Right renal cortex interstitium (tissue), 3 donors: ENCODE results near the gene CCDC12. TPM values are rescaled to one million over a fixed set of nuclear protein-coding genes. Genes with fewer than 3 reads are reported as not detected.

Experiments used
- DNase-seq, 3 donors: peaks; one replicate each; pipeline ENCODE4 v3.0.0-alpha.2; 2013; ENCODE audit warnings: low read depth in 3 of 3, low spot score in 2 of 3
- polyA plus RNA-seq, 3 donors: library from polyadenylated mRNA; unstranded; fragments of 120-200 nt; gene quantifications; one replicate each; pipeline ENCODE4 v1.2.1, GENCODE V29; 2013; ENCODE audit not compliant: insufficient read length in 3 of 3

Gene CCDC12
- polyA plus RNA-seq, 3 donors = 48.4 to 56.9 (median 55.7) TPM

GRCh38 chr3:46997453-46998091 is 21.0 kb upstream of the CCDC12 start:
- no peak for DNase-seq

DNA sequence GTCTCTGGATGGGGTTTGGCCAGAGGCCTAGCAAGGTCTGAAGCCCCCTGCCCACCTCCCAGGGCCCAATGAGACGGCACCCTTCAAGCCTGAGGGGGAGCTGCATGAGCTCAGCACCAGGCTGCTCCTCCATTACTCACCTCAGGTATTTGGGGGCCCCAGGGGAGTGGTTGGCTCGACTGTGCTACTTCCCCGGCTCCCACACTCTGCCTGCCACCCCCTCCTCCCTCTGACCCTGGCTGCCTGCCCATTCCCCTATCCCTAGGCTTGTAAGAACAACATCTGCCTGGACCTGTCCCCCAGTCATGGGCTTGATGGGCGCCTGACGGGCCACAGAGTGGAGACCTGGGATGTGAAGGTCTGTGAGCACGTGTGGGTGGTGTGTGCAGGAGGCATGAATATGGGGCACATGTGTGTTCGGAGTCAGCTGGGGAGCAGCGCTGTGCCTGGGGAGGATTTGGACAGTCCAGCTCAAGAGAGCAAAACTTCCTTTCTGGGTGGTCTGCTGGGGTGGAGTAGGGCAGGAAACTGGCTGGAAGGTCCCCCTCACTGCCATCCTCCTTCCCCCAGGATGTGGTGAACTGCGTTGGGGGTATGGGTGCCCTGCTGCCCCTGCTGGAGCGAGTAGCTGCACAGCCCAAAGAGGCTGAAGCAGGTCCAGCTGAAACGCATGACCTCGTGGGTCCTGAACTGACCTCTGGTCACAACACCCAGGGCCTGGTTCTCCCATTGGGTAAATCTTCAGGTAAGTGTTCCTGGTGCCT is 20.3 kb upstream of the CCDC12 start:
- no peak for DNase-seq

DNA sequence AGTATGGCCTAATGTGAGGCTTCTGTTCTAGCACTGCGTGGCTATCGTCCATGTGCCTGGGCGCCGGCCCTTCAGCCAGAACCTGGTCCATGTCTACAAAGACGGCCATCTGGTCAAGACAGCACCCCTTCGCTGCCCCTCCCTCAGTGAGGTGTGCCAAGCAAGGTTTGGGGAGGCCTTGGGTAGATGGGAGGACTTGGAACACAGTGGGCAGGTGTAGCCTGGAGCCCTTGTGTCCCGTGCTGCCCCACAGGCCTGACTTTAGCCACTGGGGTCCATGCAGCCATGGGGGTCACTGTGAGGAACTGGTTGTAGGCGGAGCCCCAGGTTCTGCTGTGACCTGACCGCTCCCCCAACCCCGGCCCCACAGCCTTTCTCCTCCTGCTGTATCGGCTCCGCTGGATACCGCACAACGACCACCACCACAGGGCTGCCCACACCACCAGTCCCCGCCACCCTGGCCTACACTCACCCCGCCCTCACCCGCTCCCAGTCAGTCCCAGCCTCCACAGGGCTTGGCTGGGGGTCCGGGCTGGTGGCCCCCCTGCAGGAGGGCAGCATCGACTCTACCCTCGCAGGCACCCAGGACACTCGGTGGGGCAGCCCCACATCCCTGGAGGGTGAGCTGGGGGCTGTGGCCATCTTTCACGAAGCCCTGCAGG is 19.5 kb upstream of the CCDC12 start:
- no peak for DNase-seq

DNA sequence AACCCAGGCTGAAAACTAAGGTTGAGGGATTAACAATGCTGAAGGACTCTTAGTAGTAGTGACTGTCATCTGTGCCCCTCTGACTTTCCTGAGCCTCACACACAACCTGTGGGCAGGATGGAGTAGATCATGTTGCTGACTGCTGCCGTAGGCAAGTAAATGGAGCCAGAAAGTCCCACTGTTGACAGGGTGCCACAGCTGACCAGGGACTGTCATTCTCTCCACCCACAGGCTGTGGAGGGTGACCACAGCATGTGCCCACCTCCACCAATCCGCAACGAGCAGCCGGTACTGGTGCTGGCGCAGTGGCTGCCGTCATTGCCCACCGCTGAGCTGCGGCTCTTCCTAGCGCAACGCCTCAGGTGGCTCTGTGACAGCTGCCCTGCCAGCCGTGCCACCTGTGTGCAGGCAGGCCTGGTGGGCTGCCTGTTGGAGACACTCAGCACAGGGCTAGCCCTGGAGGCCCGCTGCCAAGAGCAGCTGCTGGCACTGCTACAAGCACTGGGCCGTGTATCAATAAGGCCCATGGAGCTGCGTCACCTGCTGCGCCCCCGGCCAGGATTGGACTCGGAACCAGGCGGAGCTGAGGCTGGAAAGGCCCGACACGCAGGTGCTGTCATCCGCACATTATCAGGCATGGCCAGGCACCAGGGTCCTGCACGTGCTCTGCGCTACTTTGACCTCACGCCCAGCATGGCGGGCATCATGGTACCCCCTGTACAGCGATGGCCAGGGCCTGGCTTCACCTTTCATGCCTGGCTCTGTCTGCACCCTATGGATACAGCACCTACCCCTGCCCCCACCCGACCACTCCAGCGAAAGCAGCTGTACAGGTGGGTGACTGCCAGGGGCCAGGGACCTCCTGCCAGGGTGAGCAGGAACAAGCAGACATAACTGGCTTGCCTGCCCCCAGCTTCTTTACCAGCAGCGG is 18.5 kb upstream of the CCDC12 start:
- no peak for DNase-seq

GRCh38 chr3:46993986-46994385 is 17.4 kb upstream of the CCDC12 start:
- no peak for DNase-seq

- no peak for DNase-seq
Observed at GRCh38 chr3:46993292-46993691, 16.7 kb upstream of the CCDC12 start.

DNA sequence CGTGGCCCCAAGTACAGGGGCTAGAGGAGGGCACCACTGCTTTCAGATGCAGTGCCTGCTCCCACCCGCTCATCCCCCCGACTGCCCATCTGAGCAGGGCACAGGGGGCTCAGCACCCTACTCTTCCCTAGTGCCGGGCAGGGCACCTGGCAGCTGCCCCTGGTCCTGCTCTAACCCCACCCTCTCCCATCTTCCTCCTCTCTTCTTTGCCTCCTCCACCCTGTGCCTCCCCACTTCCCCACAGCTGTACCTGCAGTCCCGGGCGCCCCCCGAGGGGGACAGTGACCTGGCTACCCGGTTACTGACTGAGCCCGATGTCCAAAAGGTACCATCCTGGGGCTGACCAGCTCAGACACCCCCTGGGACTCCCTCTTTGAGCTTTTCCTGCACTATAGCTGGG is 15.7 kb upstream of the CCDC12 start:
- no peak for DNase-seq

DNA sequence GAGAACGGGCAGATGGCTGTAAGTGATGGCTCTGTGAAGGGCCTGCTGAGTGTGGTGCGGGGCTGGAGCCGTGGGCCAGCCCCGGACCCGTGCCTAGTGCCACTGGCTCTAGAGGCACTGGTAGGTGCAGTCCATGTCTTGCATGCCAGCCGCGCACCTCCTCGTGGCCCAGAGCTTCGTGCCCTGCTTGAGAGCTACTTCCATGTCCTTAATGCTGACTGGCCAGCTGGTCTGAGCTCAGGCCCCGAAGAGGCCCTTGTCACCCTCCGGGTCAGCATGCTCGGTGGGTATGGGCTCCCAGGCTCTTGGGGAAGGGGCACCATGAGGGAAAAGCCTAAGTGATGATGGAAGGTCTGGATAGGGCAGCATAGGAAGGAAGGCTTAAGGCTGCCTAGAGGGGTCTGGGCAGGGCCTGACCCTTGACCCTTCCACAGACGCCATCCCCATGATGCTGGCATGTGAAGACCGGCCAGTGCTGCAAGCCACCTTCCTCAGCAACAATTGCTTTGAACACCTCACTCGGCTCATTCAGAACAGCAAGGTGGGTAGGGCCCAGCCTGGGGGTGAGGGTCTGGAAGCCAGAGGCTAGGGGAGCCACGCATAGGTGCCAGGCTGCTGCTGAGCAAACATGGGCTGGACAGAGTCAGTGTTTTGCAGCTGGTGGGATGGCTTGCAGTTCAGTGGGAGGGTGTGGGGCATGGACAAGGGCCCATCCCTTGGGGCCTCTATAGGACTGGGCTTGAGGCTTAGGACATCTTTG is 15.0 kb upstream of the CCDC12 start:
- no peak for DNase-seq

- DNase-seq = no peak
Observed at GRCh38 chr3:46990573-46991374, 14.2 kb upstream of the CCDC12 start.

DNA sequence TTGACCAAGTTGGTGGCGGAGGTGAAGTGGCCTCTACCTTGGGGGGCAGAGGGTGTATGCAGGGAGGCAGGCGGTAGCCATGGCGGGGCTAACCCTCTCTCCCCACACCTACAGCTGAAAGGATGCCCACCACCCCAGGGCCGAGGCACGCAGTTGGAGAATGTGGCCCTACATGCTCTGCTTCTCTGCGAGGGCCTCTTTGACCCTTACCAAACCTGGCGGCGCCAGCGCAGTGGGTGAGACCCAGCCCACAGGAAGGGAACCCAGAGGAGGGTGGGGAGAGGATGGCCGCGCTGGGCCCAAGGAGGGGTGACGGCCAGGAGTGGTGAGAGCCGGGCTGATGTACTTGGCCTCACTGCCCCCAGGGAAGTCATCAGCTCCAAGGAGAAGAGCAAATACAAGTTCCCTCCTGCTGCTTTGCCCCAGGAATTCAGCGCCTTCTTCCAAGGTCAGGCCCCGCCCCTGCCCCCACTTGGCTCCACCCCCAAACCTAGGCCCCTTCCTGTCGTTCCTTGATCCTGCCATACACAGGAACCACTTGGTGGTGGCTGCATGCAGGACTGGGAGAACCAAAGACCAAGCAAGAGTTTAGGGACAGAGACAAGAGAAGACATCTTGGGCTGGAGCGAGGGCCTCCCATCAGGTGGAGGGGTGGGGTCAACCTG is 12.7 kb upstream of the CCDC12 start:
- no peak for DNase-seq

- DNase-seq = no peak
Observed at GRCh38 chr3:46988616-46989015, 12.1 kb upstream of the CCDC12 start.

GRCh38 chr3:46987743-46988401 is 11.3 kb upstream of the CCDC12 start:
- no peak for DNase-seq

DNA sequence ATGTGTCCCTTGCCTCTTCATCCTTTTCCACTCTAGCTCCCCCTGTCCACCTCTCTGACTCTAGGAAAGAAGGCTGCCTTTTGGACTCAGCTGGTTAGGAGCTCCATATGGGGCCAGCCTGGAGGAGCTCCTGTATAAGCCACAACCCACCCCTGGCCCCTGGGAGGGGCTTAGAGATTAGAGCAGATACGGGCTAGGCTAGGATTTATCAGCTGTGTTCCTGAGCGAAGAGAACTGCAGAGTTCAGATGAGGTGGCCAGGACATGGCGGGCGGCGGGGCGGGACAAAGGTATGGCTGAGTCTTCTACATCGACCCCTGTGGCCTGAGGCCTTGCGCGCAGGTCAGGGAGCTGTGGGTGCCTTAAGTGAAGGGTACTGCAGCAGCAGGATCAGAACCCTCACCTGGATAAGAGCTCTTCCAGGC is 10.8 kb upstream of the CCDC12 start:
- DNase-seq = no peak

DNA sequence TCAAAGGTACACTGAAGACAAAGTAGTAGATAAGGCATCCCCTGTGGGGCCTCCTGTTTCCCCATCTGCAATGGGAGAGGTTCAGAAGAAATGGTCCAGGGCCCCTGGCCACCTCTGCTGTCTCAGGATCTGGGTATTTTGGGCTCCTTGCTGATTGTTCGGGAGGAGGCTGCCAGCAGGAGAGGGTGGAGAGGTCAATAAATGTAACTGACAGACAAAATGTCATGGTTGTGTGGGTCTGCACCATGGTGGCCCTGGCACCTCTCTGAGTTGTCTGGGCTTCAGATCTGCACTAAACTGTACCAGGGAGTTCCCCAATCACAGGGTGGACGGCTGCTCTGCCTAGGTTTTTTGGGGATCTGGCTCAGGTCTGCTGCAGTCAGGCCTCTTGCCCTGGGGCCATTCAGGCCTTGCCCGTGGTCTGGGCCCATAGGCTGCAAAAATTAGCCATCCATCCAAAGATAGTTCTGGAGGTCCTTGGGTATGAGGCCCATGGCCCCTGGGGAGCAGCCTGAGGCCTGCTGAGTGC is 10.3 kb upstream of the CCDC12 start:
- no peak for DNase-seq

DNA sequence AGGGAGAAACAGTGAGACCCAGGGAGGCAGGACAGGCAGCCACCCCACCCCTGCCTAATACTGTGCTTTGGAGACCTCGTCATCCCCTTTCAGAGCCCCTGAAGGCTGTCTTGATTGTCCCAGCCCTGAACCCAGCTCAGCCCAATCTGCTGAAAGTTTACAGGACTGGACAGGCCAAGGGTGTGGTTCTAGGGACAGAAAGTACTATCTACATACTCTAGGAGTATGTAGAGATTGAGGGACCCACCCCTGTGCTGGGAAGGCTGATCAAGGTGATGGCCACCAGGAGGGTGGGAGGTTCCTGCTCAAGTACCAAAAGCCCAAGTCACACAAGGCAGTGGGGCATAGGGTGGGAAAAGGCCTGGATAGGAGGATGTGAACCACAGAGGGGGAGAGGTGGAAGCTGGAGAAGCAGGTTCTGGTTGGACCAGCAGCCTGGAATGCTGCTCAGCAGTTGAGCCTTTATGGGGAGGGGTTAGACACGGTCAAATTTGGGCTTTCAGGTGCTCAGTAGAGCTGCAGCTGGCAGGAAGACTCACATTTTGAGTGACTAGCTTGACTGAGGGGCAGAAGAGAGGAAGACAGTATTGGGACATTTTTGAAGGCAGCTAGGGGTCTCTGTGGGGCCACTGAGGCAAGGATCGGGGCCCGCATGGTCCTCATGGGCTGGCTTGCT is 9.6 kb upstream of the CCDC12 start:
- DNase-seq = no peak

GRCh38 chr3:46985588-46985987 is 9.0 kb upstream of the CCDC12 start:
- DNase-seq = no peak
